ENCODE results near the gene UGT1A7.
"Not testable (repeated sequence)": the region's sequence is repeated elsewhere in the genome, so short reads cannot be mapped to it uniquely, and the experiment has no call there.

The UGT1A7 gene

GRCh38 chr2:233681521-233682099 is at the start of gene UGT1A7:
TSS of gene UGT1A7 (plus strand) at chr2:233681901. CDS start at chr2:233681938, 37 bp downstream.
- DNase-seq: no peak

DNA sequence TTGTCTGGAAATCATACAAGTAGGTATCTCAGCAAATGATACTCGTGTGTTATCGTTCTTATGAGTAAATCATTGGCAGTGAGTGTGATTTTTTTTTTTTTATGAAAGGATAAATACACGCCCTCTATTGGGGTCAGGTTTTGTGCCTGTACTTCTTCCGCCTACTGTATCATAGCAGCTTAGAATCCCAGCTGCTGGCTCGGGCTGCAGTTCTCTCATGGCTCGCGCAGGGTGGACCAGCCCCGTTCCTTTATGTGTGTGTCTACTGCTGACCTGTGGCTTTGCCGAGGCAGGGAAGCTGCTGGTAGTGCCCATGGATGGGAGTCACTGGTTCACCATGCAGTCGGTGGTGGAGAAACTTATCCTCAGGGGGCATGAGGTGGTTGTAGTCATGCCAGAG is 45.4 kb upstream of the UGT1A7 start, which contains the start of gene UGT1A10:
UGT1A10 (plus strand) TSS at position 143 of the 400 bp plus-strand sequence; CDS start at position 218, 75 bp downstream.
- DNase-seq: not testable (repeated sequence)

GRCh38 chr2:233638836-233639235 is 42.9 kb upstream of the UGT1A7 start:
- DNase-seq: no peak

DNA sequence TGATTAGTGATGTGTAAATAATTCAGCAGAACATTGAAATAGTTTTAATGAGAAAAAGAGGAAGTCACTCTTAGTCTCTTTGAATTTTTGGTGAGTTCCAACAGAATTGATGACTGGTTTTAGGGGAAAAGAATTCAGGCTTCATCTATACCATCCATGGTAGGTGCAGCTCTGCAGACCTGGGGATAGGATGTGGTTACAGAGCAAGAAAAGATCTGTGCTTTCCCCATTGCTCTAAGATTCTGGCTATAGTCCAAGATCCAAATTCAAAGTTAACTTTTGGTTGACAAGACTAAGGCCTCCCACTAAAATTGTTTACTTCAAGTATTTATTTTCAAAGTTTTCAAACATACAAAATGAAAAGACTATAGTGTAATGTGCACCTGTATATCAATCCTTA is 41.8 kb upstream of the UGT1A7 start:
- no peak for DNase-seq

DNA sequence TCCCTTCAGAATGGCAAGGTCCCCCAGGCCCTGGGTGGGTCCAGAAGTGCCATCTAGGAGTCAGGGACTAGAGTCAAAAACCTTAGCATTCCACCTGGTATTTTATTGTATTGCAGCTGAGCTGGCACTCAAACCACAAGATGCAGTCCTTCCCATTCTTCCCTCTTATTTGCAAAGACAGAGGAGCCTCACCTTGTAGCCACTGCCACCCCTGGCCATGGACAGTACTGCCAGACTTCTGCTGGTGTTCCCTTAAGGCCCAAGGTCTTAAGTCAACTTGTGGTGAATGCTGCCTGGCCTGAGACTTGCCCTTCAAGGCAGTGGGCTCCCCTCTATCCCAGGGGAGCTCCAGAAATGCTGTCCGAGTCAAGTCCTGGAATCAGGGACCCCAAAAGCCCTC is 38.6 kb upstream of the UGT1A7 start:
- DNase-seq: no peak

DNA sequence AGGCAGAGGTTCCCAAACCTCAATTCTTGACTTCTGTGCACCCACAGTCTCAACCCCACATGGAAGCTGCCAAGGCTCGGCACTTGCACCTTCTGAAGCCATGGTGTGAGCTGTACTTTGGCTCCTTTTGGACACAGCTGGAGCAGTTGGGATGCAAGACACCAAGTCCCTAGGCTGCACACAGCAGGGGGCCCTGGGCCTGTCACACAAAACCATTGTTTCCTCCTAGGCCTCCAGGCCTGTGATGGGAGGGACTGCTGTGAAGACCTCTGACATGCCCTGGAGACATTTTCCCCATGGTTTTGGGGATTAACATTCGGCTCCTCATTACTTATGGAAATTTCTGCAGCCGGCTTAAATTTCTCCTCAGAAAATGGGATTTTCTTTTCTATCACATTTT is 35.7 kb upstream of the UGT1A7 start:
- DNase-seq: not testable (repeated sequence)

GRCh38 chr2:233650981-233651380 is 30.7 kb upstream of the UGT1A7 start:
- DNase-seq: no peak

GRCh38 chr2:233651430-233651829 is 30.3 kb upstream of the UGT1A7 start:
- no peak for DNase-seq

DNA sequence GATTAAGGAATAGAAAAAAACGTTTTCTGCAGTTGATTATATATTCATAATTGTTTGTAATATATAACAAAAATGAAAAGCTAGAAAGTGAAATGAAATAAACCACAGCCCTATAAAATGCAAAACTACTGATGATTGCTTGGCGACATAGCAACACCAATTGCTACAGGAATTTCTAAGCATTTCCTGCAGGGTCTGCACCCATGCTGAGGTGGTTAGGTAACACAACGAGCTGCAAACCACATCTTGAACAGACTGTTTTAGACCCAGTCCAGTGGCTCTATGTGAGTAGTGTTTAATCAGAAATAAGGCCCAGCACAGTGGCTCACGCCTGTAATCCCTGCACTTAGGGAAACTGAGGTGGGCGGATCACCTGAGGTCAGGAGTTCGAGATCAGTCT is 27.2 kb upstream of the UGT1A7 start:
- DNase-seq: no peak

DNA sequence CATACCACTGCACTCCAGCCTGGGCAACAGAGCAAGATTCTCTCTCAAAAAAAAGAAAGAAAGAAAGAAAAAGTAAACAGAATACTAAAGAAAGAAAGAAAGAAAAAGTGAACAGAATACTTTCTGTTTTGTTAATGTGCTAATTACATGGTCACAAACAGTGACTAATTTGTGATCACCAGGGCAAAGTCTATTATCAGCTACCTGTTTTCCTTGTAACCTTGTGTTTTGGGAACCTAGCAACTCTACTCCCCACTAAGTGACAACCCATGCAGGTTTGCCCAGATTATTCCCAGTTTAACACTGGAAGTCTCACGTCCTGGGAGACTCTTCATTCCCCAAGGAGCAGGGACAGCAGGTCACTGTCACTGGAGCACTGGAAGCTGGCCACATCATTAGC is 26.7 kb upstream of the UGT1A7 start:
- no peak for DNase-seq

DNA sequence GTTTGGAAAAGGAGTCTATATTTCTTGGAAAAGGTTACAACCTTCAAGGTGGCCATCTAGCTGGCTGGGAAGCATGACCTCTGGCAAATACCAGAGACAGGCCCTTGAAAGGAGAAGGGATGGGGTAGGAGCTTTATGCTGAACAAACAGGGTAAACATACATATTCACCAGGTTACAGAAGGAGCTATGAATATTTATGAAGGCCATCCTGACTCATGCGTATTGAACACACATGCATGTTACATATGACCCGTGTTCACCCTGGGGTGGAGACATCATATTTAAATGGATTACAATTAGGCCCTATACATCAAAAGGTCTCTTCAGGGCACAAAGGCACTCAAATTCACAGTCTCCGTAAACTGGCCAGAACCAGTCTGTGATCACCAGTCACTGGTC is 25.8 kb upstream of the UGT1A7 start:
- not testable (repeated sequence) for DNase-seq

- DNase-seq: no peak
Observed at GRCh38 chr2:233656443-233656842, 25.3 kb upstream of the UGT1A7 start.

GRCh38 chr2:233658610-233659009 is 23.1 kb upstream of the UGT1A7 start:
- DNase-seq: no peak

GRCh38 chr2:233663911-233664310 is 17.8 kb upstream of the UGT1A7 start:
- no peak for DNase-seq

GRCh38 chr2:233668605-233669260 is 13.0 kb upstream of the UGT1A7 start:
- no peak for DNase-seq

DNA sequence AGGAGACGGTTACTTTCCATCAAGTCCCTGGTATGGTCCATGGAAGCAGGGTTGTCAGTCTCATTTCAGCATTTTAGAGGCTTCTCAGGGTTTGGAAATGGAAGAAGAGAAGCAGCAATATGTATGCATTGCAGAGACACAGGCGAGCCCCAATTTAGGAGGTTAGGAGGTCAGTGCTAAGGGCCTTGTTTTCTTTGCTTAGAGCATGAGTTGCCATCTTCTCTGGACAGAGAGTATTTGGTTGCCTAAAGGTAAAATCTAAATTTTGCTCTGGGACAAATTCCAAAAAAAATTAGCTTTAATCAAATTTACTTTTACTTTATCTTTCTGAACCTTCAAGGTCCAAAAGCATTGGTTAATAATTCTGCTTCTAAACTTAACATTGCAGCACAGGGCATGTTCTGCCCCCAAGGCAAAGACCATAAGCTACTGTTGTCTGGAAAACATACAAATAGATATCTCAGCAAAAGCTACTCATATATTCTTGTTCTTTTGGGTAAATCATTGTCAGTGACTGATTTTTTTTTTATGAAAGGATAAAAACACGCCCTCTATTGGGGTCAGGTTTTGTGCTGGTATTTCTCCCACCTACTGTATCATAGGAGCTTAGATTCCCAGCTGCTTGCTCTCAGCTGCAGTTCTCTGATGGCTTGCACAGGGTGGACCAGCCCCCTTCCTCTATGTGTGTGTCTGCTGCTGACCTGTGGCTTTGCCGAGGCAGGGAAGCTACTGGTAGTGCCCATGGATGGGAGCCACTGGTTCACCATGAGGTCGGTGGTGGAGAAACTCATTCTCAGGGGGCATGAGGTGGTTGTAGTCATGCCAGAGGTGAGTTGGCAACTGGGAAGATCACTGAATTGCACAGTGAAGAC is 10.2 kb upstream of the UGT1A7 start, which contains the start of gene UGT1A9:
UGT1A9 (plus strand) TSS at position 609 of the 872 bp plus-strand sequence; CDS start at position 646, 37 bp downstream.
- DNase-seq: no peak

DNA sequence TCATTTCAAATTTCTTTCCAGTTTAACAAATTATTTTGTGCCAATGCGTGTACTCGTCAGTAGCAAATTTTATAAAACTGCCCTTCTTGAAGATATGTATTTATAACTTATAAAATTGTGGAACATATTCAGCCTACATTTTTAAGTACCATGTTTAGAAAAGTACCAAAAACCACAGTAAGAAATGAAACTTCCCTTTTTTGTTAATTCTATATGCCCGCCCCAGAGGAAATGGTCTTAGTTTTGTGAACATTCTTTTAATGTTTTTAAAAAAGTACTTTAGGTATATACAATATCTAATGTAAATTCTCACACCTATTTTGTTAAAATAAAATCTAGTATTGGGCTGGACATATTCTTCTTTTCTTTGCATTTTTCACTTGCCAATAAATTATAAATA is 8.8 kb upstream of the UGT1A7 start:
- no peak for DNase-seq

DNA sequence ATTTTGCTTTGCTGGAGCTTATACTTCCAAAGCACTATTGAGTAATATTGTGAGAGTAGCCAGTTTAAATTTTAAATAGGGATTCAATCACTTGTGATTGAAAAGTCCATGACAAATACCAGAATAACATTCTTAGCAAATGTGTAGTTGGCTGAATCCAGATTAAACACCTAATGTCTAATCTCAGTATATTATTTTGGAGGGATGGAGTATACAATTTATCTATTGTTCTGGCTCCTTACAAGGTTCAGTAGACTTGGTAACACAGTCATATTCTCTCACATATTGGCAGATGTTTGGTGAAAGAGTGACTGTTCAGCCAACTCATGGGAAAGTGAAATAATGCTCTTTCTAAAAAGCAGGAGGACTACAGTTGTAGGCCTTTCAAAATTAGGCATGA is 7.8 kb upstream of the UGT1A7 start:
- DNase-seq: no peak

GRCh38 chr2:233674314-233674713 is 7.4 kb upstream of the UGT1A7 start:
- no peak for DNase-seq

DNA sequence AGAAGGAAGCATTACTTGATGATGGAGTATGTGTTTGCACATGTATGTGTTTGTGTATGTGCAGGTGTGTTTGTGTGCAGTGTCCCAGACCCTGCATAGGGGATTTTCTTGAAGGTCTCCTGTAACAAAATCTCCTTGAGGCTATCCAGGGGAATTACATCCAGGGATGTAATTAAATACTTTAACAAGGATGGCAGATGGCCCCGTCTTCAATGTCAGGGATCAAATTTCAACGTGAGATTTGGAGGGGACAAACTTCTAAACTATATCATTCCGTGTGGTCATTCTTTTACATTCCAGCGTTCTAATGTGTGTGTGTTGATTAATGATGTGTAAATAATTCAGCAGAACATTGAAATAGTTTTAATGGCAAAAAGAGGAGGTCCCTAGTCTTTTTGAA is 6.7 kb upstream of the UGT1A7 start:
- DNase-seq: no peak

DNA sequence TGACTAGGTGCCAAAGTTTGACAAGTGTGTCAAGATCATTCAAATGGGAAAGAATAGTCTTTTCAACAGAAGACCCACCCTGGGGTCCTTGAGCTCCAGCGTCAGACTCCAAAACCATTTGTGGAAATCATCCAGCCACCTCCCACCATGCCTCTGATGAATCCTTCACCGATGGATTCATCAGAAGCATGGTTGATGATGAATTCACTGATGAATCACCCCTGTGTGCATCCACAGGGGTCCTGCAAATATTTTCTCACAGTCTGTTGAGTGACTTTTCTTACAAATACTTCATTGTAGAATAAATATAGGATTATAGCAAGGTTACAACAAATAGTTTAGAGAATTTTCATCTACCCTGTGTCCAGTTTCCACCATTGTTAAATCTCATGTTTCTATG is 5.7 kb upstream of the UGT1A7 start:
- DNase-seq: no peak

GRCh38 chr2:233679196-233679595 is 2.5 kb upstream of the UGT1A7 start:
- no peak for DNase-seq

DNA sequence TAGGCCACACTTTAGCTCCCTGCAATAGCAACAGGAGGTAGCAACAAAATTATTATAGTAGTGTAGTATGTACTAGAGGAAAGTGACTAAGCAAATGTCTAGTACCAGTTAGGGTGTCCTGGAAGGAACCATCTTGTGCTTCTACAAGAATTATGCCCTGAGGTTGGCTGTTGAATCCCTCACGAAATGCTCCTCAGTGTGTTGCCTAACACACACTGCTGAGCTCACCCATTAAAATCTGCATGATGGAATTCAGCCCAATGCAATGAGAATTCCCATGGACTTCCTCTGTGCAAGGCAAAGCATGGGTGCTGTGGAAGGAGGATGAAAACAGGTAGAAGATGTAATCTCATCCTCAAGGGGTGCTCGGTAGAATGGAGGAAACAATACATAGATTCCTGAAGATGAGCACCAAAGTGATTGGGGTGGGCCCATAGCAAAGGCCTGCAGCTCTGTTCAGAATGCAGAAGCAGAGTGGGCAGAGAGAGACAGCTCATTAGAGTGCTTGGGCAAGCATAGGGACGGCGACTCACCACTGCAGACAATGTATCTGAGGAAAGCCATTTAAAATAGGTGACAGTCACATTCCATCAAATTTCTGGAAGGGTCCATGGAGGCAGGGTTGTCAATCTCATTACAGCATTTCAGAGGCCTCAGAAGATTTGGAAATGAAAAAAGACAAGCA is 1.2 kb upstream of the UGT1A7 start:
- no peak for DNase-seq
